ENCODE data around the gene GRIK2.

GRIK2 gene

GRCh38 chr6:101462576-101462975 lies 69.1 kb downstream of the GRIK2 start:
- no peak for DNase-seq

DNA sequence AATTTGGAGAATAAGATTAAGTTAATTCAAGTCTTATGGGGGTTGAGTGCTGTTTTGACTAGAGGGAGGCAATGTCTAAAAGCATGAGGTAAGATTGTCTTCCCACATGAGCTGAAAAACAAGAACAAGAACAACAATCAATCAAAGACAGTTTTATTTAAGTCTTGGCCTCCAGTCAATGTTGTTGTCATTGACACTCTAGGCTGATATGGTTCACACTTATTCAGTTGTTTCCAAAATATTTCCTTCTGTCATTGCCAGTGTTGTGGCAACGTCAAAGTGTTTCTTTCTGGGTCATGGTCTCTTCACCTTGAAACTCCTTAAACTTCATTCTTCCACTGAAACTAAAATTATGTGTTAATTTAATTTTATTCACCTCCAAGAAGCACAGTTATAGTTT lies 72.4 kb downstream of the GRIK2 start:
- DNase-seq: no peak

DNA sequence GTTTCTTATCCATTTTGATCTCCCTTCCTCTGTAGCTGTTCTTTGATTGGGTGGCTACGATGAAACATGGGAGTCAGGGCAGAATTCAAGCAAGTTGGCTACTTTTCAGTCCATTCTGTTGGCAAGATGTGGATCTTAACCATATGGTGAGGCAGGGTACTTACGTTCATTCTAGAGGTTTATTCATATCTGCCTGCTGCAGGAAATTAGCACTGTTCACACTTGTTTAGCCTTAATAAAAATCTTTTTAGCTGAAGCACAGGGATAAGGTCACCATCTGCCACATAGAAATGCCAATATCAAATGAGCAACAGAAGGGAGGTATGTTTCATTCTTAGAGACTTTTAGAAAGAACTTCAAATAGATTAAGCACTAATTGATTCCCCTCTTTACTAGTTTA lies 83.9 kb downstream of the GRIK2 start:
- DNase-seq: no peak

GRCh38 chr6:101478891-101479290 lies 85.4 kb downstream of the GRIK2 start:
- DNase-seq: no peak

GRCh38 chr6:101482606-101483005 lies 89.1 kb downstream of the GRIK2 start:
- no peak for DNase-seq

DNA sequence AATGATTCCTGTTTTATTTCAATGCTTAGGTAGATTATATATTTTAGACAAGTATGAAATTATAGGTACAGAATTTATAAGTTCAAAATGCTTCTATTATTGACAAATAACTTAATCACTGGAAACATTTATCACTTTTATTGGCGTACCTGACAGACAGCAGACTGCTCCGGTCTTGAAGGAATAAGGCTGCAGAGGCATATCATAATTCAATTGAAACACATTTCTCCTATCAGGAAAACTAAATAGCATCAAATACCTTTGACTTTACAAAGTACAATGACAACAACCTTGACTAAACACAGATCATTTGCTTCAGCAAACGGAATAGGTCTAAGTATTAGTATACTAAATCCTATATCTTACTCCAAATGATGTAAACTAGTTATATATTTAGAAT lies 91.3 kb downstream of the GRIK2 start:
- no peak for DNase-seq

- DNase-seq: no peak
These were observed 92.6 kb downstream of the GRIK2 start for GRCh38 chr6:101486124-101486523.

GRCh38 chr6:101486726-101487125 lies 93.2 kb downstream of the GRIK2 start:
- DNase-seq: no peak

- DNase-seq: no peak
These were observed 95.9 kb downstream of the GRIK2 start for GRCh38 chr6:101489456-101489855.

DNA sequence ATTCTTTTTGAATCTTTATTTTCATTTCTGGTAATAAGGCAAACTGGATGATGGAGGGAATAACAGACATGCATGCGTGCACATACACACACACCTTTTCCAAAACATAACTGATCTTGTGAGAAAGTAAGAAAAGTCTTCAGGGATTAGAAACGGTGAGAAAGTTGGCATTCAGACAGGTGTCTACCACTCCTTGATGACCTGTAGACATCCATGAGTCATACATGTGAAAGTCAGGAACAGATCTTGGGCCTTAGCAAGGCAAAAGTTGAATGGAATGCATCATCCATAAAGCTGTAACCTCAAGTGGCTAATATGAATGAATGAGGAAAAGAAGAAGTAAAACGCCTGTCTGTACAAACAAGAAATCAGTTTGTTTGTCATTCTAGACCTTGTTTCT lies 97.3 kb downstream of the GRIK2 start:
- DNase-seq: no peak

DNA sequence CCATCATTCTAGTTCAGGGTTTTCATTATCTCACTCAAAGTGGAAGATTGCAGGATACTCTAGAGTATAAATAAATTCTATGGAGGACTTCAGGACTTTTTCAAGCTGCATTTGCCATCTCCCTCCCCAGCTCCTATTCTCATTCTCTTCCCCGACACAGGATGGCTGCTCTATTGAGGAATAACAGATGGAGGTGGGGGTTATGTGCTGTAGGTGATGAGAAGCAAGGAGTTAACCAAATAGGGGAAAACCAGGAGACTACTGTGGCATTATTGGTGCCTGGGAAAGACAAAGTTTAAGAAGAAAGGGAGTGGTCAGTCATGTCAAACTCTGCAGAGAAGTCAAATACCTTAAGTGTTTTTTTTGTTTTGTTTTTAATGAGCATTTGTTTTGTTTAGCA lies 109.3 kb downstream of the GRIK2 start:
- no peak for DNase-seq

- DNase-seq: no peak
These were observed 116.0 kb downstream of the GRIK2 start for GRCh38 chr6:101509536-101509935.

DNA sequence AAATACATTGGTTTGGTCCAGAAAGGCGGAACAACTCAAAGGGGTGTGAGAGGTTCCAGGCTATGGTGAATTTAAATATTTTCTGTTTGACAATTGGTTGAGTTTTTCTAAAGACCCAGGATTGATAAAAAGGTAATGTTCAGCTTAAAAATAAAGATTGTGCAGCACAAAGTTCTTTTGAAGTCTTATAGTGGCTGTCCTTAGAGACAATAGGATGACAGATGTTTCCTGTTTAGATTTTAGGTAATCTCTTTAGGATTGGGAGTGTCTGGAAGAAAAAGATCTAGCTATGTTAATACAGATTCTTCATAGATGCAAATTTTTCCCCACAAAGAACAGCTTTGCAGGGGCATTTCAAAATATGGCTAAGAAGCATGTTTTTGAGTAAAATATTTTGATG lies 119.7 kb downstream of the GRIK2 start:
- no peak for DNase-seq

DNA sequence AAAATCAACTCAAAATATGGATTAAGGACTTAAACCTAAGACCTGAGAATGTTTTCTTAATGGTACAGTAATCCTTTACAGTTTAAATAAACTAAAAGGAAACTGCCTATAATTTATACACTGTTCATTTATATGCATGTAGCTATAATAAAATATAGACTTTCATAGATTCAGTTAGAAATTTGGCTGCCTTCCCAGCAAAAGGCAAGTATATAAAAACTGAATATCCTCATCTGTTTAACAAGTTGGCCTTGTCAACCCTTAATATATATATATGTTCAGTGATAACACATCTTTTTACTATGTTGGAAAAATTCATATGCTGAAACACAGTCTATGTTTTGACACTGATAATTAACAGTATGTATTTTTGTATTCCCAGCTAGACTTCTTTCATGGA lies 123.1 kb downstream of the GRIK2 start:
- DNase-seq: no peak

DNA sequence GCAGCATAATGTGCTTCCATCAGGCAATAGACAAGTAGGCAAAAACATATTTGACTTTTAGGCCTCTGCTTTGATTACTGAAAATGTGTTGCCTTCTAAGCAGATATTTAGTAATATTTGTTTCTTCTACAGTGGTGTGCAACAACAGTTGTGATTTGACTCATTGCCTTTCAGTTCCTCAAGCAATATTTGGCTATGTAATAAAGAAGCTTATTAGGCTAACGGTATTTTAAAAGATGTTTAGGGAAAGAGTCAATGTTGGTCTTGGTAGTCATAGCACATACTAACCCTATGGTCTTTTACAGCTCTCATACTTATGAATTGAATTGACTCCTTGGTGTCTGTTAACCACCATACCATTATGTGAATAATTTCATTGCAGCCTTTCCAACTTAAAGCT lies 124.1 kb downstream of the GRIK2 start:
- DNase-seq: no peak

DNA sequence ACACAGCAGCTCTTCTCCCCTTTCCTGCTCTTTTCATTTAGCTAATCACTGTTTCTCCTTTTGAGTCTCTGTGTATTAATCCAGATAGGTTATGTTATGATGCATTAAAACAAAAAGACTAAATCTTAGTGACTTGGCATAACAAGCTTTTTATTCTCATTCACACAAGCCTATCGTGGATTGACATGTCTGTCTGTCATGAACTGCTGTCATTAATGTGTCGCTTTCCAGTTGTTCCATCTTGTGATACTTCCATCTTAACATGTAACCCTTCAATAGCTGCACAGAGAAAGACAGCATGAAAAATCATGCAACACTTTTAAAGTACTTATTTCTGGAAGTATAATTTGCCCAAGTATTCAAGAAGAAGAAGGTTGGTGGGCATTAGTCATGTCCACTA lies 128.7 kb downstream of the GRIK2 start:
- no peak for DNase-seq

GRCh38 chr6:101527467-101527866 lies 134.0 kb downstream of the GRIK2 start:
- DNase-seq: no peak

DNA sequence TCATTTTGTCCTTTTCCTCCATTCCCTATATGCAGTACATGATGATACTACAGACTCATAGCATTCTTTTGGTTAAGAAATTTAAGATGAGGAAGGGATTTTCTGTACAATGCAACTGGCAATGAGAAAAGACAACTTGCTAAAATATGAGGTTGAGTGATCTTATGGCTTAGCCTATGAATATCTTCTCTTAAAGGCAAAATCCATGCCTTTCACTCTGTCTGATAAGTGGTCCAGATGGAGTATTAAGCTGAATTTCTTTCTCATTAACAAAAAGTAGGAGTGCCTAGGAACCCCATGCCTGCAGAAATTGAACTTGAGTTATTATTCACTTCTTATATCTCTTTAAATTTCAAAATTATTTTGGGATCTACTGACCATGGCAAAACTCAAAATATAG lies 135.3 kb downstream of the GRIK2 start:
- DNase-seq: no peak

GRCh38 chr6:101531538-101531937 lies 138.0 kb downstream of the GRIK2 start:
- DNase-seq: no peak

- no peak for DNase-seq
These were observed 140.9 kb downstream of the GRIK2 start for GRCh38 chr6:101534386-101534785.

- DNase-seq: no peak
These were observed 141.3 kb downstream of the GRIK2 start for GRCh38 chr6:101534821-101535220.

GRCh38 chr6:101537753-101538316 lies 144.3 kb downstream of the GRIK2 start:
- no peak for DNase-seq

- DNase-seq: no peak
These were observed 146.2 kb downstream of the GRIK2 start for GRCh38 chr6:101539510-101540245.

GRCh38 chr6:101541894-101542293 lies 148.4 kb downstream of the GRIK2 start:
- no peak for DNase-seq

DNA sequence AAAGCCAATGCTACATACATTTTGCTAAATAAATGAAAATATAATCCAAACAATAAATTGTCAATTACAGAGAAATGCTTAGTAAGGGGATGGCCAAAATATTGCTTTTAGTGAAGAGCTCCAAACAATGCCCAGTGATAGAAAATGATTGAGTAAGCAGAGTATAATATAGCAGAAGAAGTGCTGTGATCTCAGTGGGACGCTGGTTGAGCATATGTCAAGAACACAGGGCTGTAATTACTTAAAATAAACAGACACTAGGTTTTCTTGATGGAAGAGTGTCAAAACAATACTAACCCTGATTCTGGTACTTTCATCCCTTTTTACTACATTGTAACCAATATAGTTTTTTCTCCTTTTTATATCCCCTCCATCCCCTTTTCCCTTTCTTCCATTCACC lies 150.3 kb downstream of the GRIK2 start:
- DNase-seq: no peak
